Gastroesophageal sphincter (tissue), 2 donors: ENCODE data around the gene SMG7.

Source experiments
- EP300 ChIP-seq: sonication (generic); formaldehyde crosslinking; IDR thresholded peaks from one replicate; pipeline ENCODE4 v1.6.1; 2017; ENCODE audit warnings: antibody characterized with exemption, mild to moderate bottlenecking
- POLR2AphosphoS5 ChIP-seq: sonication (generic); formaldehyde crosslinking; IDR thresholded peaks from one replicate; pipeline ENCODE4 v1.6.1; 2017; ENCODE audit warnings: antibody characterized with exemption

DNA sequence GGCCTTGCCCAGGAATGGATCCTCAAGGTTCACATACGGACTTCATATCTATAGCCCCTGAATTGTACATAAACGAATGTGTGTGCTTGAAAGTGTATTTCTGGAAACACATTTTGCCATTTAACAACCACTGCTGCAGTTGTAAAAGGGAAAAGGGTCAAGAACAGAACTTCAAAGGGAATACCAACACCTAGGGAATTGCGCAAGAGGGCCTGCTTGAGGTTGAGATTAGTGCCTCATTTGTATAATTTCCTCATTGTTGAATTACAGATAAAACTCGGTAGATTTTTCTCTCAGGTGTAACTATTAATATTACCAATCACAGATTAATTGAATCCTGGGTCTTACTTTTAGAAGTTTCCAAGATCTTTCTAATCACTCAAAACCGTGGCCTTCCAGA lies 111.8 kb downstream of the SMG7 start:
- no peak for TF ChIP-seq POLR2AphosphoS5
- no peak for TF ChIP-seq EP300
